Upper lobe of left lung (tissue), 4 donors: Measurements from ENCODE around the gene ELOF1.

ENCODE experiments used
- EP300 ChIP-seq, 4 donors: sonication (generic); formaldehyde crosslinking; IDR thresholded peaks; one replicate each; pipeline ENCODE4 v1.5.1; 2017; ENCODE audit warnings: antibody characterized with exemption in 4 of 4, control low read depth in 2 of 4
- POLR2A ChIP-seq, 4 donors: fragments of 450-650 bp; IDR thresholded peaks; one replicate each; pipeline ENCODE4 v1.5.1; 2016 to 2017; ENCODE audit warnings: antibody characterized with exemption in 4 of 4, mild to moderate bottlenecking in 2 of 4
- POLR2AphosphoS5 ChIP-seq, 2 donors: sonication (generic); formaldehyde crosslinking; IDR thresholded peaks; one replicate each; pipeline ENCODE4 v1.5.1; 2017; ENCODE audit warnings: antibody characterized with exemption in 2 of 2
- TF ChIP-seq, protein P1 (sequence below), 6 experiments: fragments of 450-650 bp in 4 of 6; fragments of 200-600 bp in 2 of 6; sonication (generic) in 2 of 6; IDR thresholded peaks; one replicate each; pipeline ENCODE4 v1.5.1; 2016 to 2019; ENCODE audit warnings: antibody characterized with exemption in 6 of 6

DNA sequence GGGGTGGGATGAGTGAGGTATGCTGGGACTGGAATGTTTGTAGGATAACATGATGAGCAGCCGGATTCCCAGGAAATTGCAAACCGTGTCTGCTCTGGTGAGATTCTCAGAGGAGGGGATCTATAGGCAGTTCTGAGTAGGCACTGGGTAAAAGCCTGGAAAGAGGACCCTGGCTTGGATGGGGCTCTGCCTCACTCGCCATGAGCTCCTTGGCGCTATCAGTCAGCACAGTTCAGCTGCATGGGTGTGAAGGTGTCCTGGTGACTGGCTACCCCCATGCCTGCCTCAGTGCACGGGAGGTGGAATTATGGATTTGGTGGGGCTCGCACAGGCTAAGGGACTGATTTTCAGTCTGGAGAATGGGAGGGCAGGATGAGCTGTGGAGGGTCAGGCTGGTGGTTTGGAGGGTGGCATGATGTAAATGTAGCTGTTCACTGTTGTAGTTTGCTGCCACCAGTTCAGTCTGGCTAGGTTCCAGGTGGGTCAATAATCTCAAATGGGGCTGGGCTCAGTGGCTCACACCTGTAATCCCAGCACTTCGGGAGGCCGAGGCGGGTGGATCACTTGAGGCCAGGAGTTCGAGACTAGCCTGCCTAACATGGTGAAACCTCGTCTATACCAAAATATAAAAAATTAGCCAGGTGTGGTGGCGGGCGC is 29.1 kb upstream of the ELOF1 start:
- TF ChIP-seq, protein P1, sequence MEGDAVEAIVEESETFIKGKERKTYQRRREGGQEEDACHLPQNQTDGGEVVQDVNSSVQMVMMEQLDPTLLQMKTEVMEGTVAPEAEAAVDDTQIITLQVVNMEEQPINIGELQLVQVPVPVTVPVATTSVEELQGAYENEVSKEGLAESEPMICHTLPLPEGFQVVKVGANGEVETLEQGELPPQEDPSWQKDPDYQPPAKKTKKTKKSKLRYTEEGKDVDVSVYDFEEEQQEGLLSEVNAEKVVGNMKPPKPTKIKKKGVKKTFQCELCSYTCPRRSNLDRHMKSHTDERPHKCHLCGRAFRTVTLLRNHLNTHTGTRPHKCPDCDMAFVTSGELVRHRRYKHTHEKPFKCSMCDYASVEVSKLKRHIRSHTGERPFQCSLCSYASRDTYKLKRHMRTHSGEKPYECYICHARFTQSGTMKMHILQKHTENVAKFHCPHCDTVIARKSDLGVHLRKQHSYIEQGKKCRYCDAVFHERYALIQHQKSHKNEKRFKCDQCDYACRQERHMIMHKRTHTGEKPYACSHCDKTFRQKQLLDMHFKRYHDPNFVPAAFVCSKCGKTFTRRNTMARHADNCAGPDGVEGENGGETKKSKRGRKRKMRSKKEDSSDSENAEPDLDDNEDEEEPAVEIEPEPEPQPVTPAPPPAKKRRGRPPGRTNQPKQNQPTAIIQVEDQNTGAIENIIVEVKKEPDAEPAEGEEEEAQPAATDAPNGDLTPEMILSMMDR (IDR thresholded peaks at IDR 0.05): peak in 1 of 6 experiments; percentile 7
- TF ChIP-seq POLR2A (IDR thresholded peaks at IDR 0.05) (no peak), EP300 (IDR thresholded peaks at IDR 0.05) (no peak), POLR2AphosphoS5 (IDR thresholded peaks at IDR 0.05) (no peak)
